ENCODE data around the gene RAB10. TPM values are rescaled to one million over a fixed set of nuclear protein-coding genes. Genes with fewer than 3 reads are reported as not detected.
"Not testable (repeated sequence)": the region's sequence is repeated elsewhere in the genome, so short reads cannot be mapped to it uniquely, and the experiment has no call there.

RAB10 gene
- total and polyA plus RNA-seq, 4 donors, result 45.8 to 92.4 (median 69.0) TPM

- DNase-seq, result no peak
- ATAC-seq (ENCODE audit: low FRiP score), result no peak
- Histone ChIP-seq H3K4me1 (ENCODE audit: control insufficient read depth in 1 of 2, insufficient read depth in 2 of 2, low read length in 2 of 2) (no peaks in the 10 kb centered on the region), H3K4me3 (ENCODE audit: low read length in 2 of 2) (no peak overlapping the region), H3K36me3 (ENCODE audit: control insufficient read depth in 1 of 2, insufficient read depth in 2 of 2, low read length in 1 of 2) (no peaks in the 10 kb centered on the region), H3K27ac (ENCODE audit: low read depth in 1 of 2, low read length in 2 of 2) (no peak overlapping the region), H3K27me3 (ENCODE audit: control insufficient read depth in 1 of 2, insufficient read depth in 2 of 2, low read length in 1 of 2) (no peaks in the 10 kb centered on the region), H3K9me3 (ENCODE audit: control insufficient read depth, low read length) (no peaks in the 10 kb centered on the region)
- WGBS, 2 donors, result 97 to 99% methylated on average over 5 of the region's 5 CpGs
- intact Hi-C loops (cut with DNase I), result no loop called here
Measured at GRCh38 chr2:26157580-26157979, 123.7 kb downstream of the RAB10 start.

GRCh38 chr2:26161926-26162325 lies 128.0 kb downstream of the RAB10 start:
- no peak overlapping the region for H3K4me3 ChIP-seq (ENCODE audit: low read length in 2 of 2)
- H3K36me3 ChIP-seq (ENCODE audit: control insufficient read depth in 1 of 2, insufficient read depth in 2 of 2, low read length in 1 of 2), result no peaks in the 10 kb centered on the region
- no peaks in the 10 kb centered on the region for H3K27me3 ChIP-seq (ENCODE audit: control insufficient read depth in 1 of 2, insufficient read depth in 2 of 2, low read length in 1 of 2)
- WGBS, 2 donors, result 92 to 95% methylated on average over 7 of the region's 7 CpGs
- DNase-seq, result no peak
- no peak overlapping the region for H3K27ac ChIP-seq (ENCODE audit: low read depth in 1 of 2, low read length in 2 of 2)
- ATAC-seq (ENCODE audit: low FRiP score), result no peak
- intact Hi-C loops (cut with DNase I), result no loop called here
- H3K9me3 ChIP-seq (ENCODE audit: control insufficient read depth, low read length), result no peaks in the 10 kb centered on the region
- H3K4me1 ChIP-seq (ENCODE audit: control insufficient read depth in 1 of 2, insufficient read depth in 2 of 2, low read length in 2 of 2), result no peaks in the 10 kb centered on the region

GRCh38 chr2:26162963-26163362 lies 129.1 kb downstream of the RAB10 start:
- no peaks in the 10 kb centered on the region for H3K9me3 ChIP-seq (ENCODE audit: control insufficient read depth, low read length)
- H3K36me3 ChIP-seq (ENCODE audit: control insufficient read depth in 1 of 2, insufficient read depth in 2 of 2, low read length in 1 of 2), result no peaks in the 10 kb centered on the region
- WGBS, 2 donors, result 90 to 91% methylated on average over 10 of the region's 10 CpGs
- intact Hi-C loops (cut with DNase I), result no loop called here
- ATAC-seq (ENCODE audit: low FRiP score), result no peak
- H3K27ac ChIP-seq (ENCODE audit: low read depth in 1 of 2, low read length in 2 of 2), result no peak overlapping the region
- H3K4me1 ChIP-seq (ENCODE audit: control insufficient read depth in 1 of 2, insufficient read depth in 2 of 2, low read length in 2 of 2), result no peaks in the 10 kb centered on the region
- no peak overlapping the region for H3K4me3 ChIP-seq (ENCODE audit: low read length in 2 of 2)
- no peak for DNase-seq
- no peaks in the 10 kb centered on the region for H3K27me3 ChIP-seq (ENCODE audit: control insufficient read depth in 1 of 2, insufficient read depth in 2 of 2, low read length in 1 of 2)

- 14 to 19% methylated on average over 1 of the region's 1 CpG for WGBS, 2 donors
- no peak for ATAC-seq (ENCODE audit: low FRiP score)
Measured at GRCh38 chr2:26164231-26164630, 130.3 kb downstream of the RAB10 start.

GRCh38 chr2:26164641-26165211 lies 130.8 kb downstream of the RAB10 start:
- WGBS, 2 donors, result 90% methylated on average over 8 of the region's 8 CpGs
- ATAC-seq (ENCODE audit: low FRiP score) (no peak), DNase-seq (no peak)
- Histone ChIP-seq H3K4me1 (ENCODE audit: control insufficient read depth in 1 of 2, insufficient read depth in 2 of 2, low read length in 2 of 2) (no peaks in the 10 kb centered on the region), H3K9me3 (ENCODE audit: control insufficient read depth, low read length) (no peaks in the 10 kb centered on the region), H3K36me3 (ENCODE audit: control insufficient read depth in 1 of 2, insufficient read depth in 2 of 2, low read length in 1 of 2) (no peaks in the 10 kb centered on the region), H3K4me3 (ENCODE audit: low read length in 2 of 2) (no peak overlapping the region), H3K27ac (ENCODE audit: low read depth in 1 of 2, low read length in 2 of 2) (no peak overlapping the region), H3K27me3 (ENCODE audit: control insufficient read depth in 1 of 2, insufficient read depth in 2 of 2, low read length in 1 of 2) (no peaks in the 10 kb centered on the region)
- intact Hi-C loops (cut with DNase I), result no loop called here

More at GRCh38 chr2:26164231-26164630, 130.3 kb downstream of the RAB10 start:
- Histone ChIP-seq H3K9me3 (ENCODE audit: control insufficient read depth, low read length) (no peaks in the 10 kb centered on the region), H3K36me3 (ENCODE audit: control insufficient read depth in 1 of 2, insufficient read depth in 2 of 2, low read length in 1 of 2) (no peaks in the 10 kb centered on the region), H3K4me3 (ENCODE audit: low read length in 2 of 2) (no peak overlapping the region), H3K27ac (ENCODE audit: low read depth in 1 of 2, low read length in 2 of 2) (no peak overlapping the region), H3K4me1 (ENCODE audit: control insufficient read depth in 1 of 2, insufficient read depth in 2 of 2, low read length in 2 of 2) (no peaks in the 10 kb centered on the region), H3K27me3 (ENCODE audit: control insufficient read depth in 1 of 2, insufficient read depth in 2 of 2, low read length in 1 of 2) (no peaks in the 10 kb centered on the region)
- DNase-seq, result no peak
- intact Hi-C loops (cut with DNase I), result no loop called here

- ATAC-seq (ENCODE audit: low FRiP score) (no peak), DNase-seq (no peak)
- Histone ChIP-seq H3K9me3 (ENCODE audit: control insufficient read depth, low read length) (no peaks in the 10 kb centered on the region), H3K27ac (ENCODE audit: low read depth in 1 of 2, low read length in 2 of 2) (no peak overlapping the region), H3K36me3 (ENCODE audit: control insufficient read depth in 1 of 2, insufficient read depth in 2 of 2, low read length in 1 of 2) (no peaks in the 10 kb centered on the region), H3K27me3 (ENCODE audit: control insufficient read depth in 1 of 2, insufficient read depth in 2 of 2, low read length in 1 of 2) (no peaks in the 10 kb centered on the region), H3K4me1 (ENCODE audit: control insufficient read depth in 1 of 2, insufficient read depth in 2 of 2, low read length in 2 of 2) (no peaks in the 10 kb centered on the region), H3K4me3 (ENCODE audit: low read length in 2 of 2) (no peak overlapping the region)
- WGBS, 2 donors, result 93 to 96% methylated on average over 4 of the region's 4 CpGs
- intact Hi-C loops (cut with DNase I), result no loop called here
Measured at GRCh38 chr2:26165403-26165802, 131.5 kb downstream of the RAB10 start.

GRCh38 chr2:26166541-26166940 lies 132.7 kb downstream of the RAB10 start:
- H3K36me3 ChIP-seq (ENCODE audit: control insufficient read depth in 1 of 2, insufficient read depth in 2 of 2, low read length in 1 of 2); H3K9me3 ChIP-seq (ENCODE audit: control insufficient read depth, low read length); DNase-seq; H3K4me3 ChIP-seq (ENCODE audit: low read length in 2 of 2); H3K27ac ChIP-seq (ENCODE audit: low read depth in 1 of 2, low read length in 2 of 2); H3K27me3 ChIP-seq (ENCODE audit: control insufficient read depth in 1 of 2, insufficient read depth in 2 of 2, low read length in 1 of 2); ATAC-seq (ENCODE audit: low FRiP score); intact Hi-C loops (cut with DNase I); H3K4me1 ChIP-seq (ENCODE audit: control insufficient read depth in 1 of 2, insufficient read depth in 2 of 2, low read length in 2 of 2): not testable (repeated sequence)
- WGBS, 2 donors, result 95 to 98% methylated on average over 6 of the region's 6 CpGs

- Histone ChIP-seq H3K9me3 (ENCODE audit: control insufficient read depth, low read length) (no peaks in the 10 kb centered on the region), H3K27me3 (ENCODE audit: control insufficient read depth in 1 of 2, insufficient read depth in 2 of 2, low read length in 1 of 2) (no peaks in the 10 kb centered on the region), H3K4me3 (ENCODE audit: low read length in 2 of 2) (no peak overlapping the region), H3K36me3 (ENCODE audit: control insufficient read depth in 1 of 2, insufficient read depth in 2 of 2, low read length in 1 of 2) (no peaks in the 10 kb centered on the region), H3K4me1 (ENCODE audit: control insufficient read depth in 1 of 2, insufficient read depth in 2 of 2, low read length in 2 of 2) (no peaks in the 10 kb centered on the region), H3K27ac (ENCODE audit: low read depth in 1 of 2, low read length in 2 of 2) (no peak overlapping the region)
- DNase-seq (no peak), ATAC-seq (ENCODE audit: low FRiP score) (no peak)
- intact Hi-C loops (cut with DNase I), result no loop called here
- WGBS, 2 donors, result 97 to 99% methylated on average over 4 of the region's 4 CpGs
Measured at GRCh38 chr2:26168785-26169184, 134.9 kb downstream of the RAB10 start.

GRCh38 chr2:26169226-26169625 lies 135.3 kb downstream of the RAB10 start:
- ATAC-seq (ENCODE audit: low FRiP score) (no peak), DNase-seq (no peak)
- 86 to 91% methylated on average over 5 of the region's 5 CpGs for WGBS, 2 donors
- no peaks in the 10 kb centered on the region for H3K36me3 ChIP-seq (ENCODE audit: control insufficient read depth in 1 of 2, insufficient read depth in 2 of 2, low read length in 1 of 2)
- H3K9me3 ChIP-seq (ENCODE audit: control insufficient read depth, low read length), result no peaks in the 10 kb centered on the region
- intact Hi-C loops (cut with DNase I), result no loop called here
- H3K4me3 ChIP-seq (ENCODE audit: low read length in 2 of 2), result no peak overlapping the region
- no peaks in the 10 kb centered on the region for H3K27me3 ChIP-seq (ENCODE audit: control insufficient read depth in 1 of 2, insufficient read depth in 2 of 2, low read length in 1 of 2)
- no peak overlapping the region for H3K27ac ChIP-seq (ENCODE audit: low read depth in 1 of 2, low read length in 2 of 2)
- H3K4me1 ChIP-seq (ENCODE audit: control insufficient read depth in 1 of 2, insufficient read depth in 2 of 2, low read length in 2 of 2), result no peaks in the 10 kb centered on the region
